GM12864 (cell line): ENCODE data around the gene TMPRSS4.

Experiments used
- DNase-seq: peaks from one replicate; pipeline ENCODE4 v3.0.0-alpha.2; 2011; ENCODE audit warnings: low read depth
- H3K4me3 ChIP-seq: 2 replicates; pipeline ENCODE4 v1.5.1; 2011; ENCODE audit warnings: mild to moderate bottlenecking, low read depth, low read length, control low read depth
- TF ChIP-seq, protein P1 (sequence below): IDR thresholded peaks from 2 replicates; pipeline ENCODE4 v1.5.1; 2011; ENCODE audit warnings: low read depth, mild to moderate bottlenecking, moderate library complexity, low read length, control low read depth, inconsistent platforms; ENCODE audit errors: missing control alignments

Gene TMPRSS4

DNA sequence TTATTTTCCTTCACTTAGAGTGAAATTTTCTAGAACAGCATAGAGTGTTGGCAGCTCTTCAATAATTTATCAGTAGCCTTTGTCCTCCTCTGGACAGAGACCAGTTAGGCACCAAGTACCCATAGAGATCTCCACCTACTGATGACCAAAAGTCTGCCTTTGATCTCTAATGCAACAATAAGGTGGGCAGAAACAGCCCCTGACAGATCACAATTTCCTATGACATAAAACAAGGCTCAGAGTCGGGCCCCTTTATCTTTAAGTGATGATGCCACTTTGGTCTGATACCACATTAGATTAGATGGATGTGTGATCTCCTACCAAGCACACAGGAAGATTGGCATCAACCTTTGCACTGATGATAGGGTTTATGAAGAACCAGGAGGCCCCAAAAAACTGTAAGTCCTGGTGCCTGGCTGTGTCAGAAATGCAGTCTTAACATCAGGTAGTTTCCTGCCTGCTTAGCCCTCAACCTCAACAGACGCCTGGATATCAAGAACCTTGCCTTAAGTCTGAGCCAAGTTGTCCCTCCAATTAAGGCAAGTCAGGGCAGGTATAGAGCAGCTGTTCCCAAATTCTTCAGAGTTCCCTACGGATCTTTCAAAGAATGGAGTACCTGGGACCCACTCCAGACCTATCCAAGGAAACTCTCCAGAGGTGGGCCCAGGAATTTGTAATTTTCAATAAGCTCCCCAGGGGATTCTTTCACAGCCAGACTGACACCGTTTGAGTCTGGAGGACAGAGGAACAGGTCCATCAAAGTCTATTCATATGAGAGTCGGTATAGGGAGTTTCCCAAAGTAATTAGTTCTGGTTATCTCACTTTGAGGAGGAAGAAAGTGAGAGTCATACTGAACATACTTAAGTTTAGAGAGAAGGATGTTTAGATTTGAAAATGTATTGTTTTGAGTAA is 30.6 kb upstream of the TMPRSS4 start:
- TF ChIP-seq, protein P1, sequence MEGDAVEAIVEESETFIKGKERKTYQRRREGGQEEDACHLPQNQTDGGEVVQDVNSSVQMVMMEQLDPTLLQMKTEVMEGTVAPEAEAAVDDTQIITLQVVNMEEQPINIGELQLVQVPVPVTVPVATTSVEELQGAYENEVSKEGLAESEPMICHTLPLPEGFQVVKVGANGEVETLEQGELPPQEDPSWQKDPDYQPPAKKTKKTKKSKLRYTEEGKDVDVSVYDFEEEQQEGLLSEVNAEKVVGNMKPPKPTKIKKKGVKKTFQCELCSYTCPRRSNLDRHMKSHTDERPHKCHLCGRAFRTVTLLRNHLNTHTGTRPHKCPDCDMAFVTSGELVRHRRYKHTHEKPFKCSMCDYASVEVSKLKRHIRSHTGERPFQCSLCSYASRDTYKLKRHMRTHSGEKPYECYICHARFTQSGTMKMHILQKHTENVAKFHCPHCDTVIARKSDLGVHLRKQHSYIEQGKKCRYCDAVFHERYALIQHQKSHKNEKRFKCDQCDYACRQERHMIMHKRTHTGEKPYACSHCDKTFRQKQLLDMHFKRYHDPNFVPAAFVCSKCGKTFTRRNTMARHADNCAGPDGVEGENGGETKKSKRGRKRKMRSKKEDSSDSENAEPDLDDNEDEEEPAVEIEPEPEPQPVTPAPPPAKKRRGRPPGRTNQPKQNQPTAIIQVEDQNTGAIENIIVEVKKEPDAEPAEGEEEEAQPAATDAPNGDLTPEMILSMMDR = no peak

DNA sequence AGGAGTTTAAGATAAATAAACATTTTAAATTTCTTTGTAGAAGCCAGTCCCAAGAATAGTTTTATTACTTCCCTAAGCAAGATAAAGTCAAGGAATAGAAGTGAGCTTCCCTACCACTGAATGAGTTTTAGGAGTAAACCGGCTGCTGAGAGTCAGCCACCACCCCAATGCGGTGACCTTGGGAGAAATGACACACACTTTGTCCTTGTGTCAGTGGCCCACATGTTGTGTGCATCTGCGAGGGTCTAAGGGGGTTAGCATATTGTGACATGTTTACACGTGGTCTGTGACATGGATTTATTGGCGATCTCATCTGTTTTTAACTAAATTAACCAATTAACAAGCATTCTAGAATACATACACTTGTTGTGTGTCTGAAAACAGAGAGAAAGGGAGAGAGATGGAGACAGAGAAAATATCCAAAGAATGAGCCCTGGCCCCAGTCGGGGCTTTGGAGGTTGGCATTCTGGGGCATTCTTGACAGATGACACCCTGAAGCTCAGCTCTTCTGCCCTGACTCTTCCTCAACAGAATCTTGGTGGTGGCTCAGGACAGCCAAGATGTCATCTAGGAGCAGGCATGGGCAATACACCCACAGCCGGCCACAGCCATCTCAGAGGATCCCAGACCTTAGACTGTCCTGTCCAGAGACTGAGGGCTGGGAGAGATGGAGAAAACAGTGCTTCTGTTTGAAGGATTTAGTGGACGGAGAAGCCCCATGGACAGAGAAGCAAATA is 29.7 kb upstream of the TMPRSS4 start:
- DNase-seq = no peak
- TF ChIP-seq, protein P1 = no peak
- H3K4me3 ChIP-seq = no peak overlapping the region

More for the DNA sequence above, 30.6 kb upstream of the TMPRSS4 start:
- H3K4me3 ChIP-seq = no peak overlapping the region
- DNase-seq = no peak

DNA sequence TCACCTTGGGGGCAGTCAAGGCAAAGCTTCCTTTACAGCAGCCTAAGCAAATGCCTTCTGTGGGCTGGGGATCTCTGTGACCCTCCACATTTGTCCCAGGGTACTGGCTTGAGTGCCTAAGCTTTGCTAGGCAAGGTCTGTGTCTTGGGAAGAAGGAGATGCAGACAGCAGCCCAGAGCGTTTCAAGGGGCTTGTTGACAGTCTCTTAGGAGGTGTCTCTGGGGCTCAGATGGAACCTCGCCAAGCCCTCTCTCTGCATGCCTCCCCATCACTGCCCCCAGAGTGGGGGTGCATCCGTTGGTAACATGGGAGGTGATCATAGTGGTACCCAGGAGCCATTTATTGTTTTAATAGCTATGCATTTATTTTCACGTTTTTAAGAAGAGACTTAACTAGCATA is 29.1 kb upstream of the TMPRSS4 start:
- TF ChIP-seq, protein P1 = no peak
- no peak for DNase-seq
- no peak overlapping the region for H3K4me3 ChIP-seq

DNA sequence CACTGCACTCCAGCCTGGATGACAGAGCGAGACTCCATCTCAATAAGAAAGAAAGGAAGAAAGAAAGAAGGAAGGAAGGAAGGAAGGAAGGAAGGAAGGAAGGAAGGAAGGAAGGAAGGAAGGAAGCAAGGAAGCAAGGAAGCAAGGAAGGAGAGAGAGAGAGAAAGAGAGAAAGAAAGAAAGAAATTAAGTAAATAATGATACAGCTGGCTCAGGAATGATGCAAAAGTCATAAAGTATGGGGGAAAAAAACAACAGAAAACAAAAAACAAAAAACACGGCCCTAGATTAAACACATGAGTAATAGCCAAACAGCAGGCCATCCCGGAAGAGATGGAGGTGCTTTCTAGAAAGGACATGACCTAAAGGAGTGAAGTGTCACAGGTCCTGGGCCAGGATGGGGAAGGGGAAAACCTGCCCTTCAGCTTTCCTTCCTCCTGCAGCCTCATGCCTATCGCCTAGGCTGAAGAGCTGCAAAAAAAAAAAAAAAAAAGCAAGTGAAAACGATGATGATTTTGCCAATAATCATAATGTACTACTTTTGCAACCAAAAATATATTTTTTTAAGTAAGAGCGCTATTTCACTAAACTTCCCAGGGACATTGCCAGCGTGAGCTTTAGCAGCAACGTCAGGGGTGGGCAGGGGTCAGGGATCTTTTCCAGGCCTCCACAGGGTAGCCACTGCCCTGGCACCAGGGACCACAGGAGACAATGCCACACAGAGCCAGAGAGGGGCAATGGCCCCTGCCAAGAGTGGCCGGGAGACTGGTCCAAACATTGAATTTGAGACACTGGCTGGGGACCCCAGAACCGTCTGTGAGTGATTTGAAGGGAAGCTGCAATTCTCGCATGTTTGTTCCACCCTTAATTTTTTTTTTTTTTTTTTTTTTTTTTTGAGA is 28.2 kb upstream of the TMPRSS4 start:
- TF ChIP-seq, protein P1 = no peak
- DNase-seq = no peak
- no peak overlapping the region for H3K4me3 ChIP-seq

DNA sequence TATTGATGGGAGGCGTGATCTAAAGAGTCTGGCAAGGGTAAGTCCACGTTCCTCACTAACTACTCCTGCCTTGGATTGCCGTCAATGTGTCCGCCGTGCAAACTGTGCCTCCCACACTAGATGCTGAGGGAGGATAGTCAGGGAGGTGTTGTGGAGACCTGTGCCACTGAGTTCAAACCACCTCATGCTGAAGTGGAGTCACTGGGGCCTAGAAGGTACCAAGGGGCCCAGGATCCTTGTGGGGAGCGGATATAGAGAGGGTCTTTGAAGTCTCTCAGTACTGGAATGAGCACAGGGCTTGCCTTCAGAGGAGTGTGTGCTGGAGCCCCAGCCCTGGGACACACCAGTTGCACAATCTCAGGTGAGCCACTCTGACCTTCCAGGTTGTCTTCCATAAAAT is 27.1 kb upstream of the TMPRSS4 start:
- no peak for DNase-seq
- TF ChIP-seq, protein P1 = no peak
- H3K4me3 ChIP-seq = no peak overlapping the region

DNA sequence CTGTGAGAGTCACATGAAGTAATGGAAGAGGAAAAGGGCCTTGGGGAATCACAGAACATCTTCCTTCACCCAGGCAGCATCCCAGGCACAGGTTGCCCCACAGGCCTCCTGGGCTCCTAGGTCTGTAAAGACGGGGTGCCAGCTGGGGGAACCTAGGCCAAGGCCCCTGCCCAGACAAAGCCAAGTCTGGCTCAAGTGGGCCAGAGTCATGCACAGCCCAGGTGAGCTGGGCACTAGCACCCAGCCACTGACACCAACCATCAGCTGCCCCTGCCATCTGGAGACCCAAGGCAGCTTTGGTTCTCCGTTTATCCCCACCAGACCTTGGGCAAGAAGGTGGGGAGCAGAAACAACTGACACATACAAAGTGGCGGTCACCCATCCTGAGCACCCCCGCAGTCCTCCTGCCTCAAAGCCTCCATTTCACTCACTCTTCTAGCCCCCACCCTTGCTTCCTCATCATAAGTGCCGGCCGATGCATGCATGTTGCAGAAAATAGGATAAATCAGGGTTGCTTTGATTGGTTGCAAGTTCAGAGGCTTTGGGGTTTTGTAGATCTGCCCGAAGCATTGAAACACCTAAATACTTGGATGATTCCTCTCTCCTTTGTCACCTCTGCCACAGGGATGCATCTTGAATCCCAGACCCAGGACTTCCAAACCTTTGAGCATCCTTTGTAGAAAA is 26.5 kb upstream of the TMPRSS4 start:
- H3K4me3 ChIP-seq = no peak overlapping the region
- DNase-seq = no peak
- TF ChIP-seq, protein P1 = no peak
